BLaER1 (cell line): ENCODE measurements around the gene TTC38.
A peak's percentile ranks its signal among the peaks of the same experiment; 100 is the strongest.
"Not testable (repeated sequence)": the region's sequence is repeated elsewhere in the genome, so short reads cannot be mapped to it uniquely, and the experiment has no call there.

Experiments
- H3K27ac ChIP-seq: shearing (Covaris generic); formaldehyde crosslinking; 2 replicates; pipeline ENCODE4 v1.8.1; 2022
- H3K27me3 ChIP-seq: shearing (Covaris generic); formaldehyde crosslinking; 2 replicates; pipeline ENCODE4 v1.8.1; 2022
- H3K36me3 ChIP-seq: shearing (Covaris generic); formaldehyde crosslinking; 2 replicates; pipeline ENCODE4 v1.8.1; 2022
- H3K4me1 ChIP-seq: shearing (Covaris generic); formaldehyde crosslinking; 2 replicates; pipeline ENCODE4 v1.8.1; 2022
- H3K4me2 ChIP-seq: shearing (Covaris generic); formaldehyde crosslinking; 2 replicates; pipeline ENCODE4 v1.8.1; 2022
- H3K4me3 ChIP-seq: shearing (Covaris generic); formaldehyde crosslinking; 2 replicates; pipeline ENCODE4 v1.8.1; 2022
- H3K9ac ChIP-seq: shearing (Covaris generic); formaldehyde crosslinking; 2 replicates; pipeline ENCODE4 v1.8.1; 2022
- H3K9me3 ChIP-seq: shearing (Covaris generic); formaldehyde crosslinking; 2 replicates; pipeline ENCODE4 v1.8.1; 2022
- H4K20me1 ChIP-seq: shearing (Covaris generic); formaldehyde crosslinking; 2 replicates; pipeline ENCODE4 v1.8.1; 2022
- Cebpa-rat ChIP-seq: shearing (Covaris generic); IDR thresholded peaks from 2 replicates; pipeline ENCODE4 v1.8.1; 2022

TTC38 gene

GRCh38 chr22:46259374-46259773 is 8.4 kb upstream of the TTC38 start:
- peaks cover 16% of the 10 kb centered on the region for H3K4me1 ChIP-seq
- no peak for TF ChIP-seq Cebpa-rat
- no peak overlapping the region for H3K9ac ChIP-seq
- no peaks in the 10 kb centered on the region for H3K27me3 ChIP-seq
- no peak overlapping the region for H3K4me3 ChIP-seq
- H3K9me3 ChIP-seq, result peaks cover 76% of the 10 kb centered on the region
- no peaks in the 10 kb centered on the region for H3K36me3 ChIP-seq
- H3K4me2 ChIP-seq, result no peak overlapping the region
- no peaks in the 10 kb centered on the region for H4K20me1 ChIP-seq
- no peak overlapping the region for H3K27ac ChIP-seq

GRCh38 chr22:46260038-46260437 is 7.8 kb upstream of the TTC38 start:
- peaks cover 9% of the 10 kb centered on the region; the same call in 1 of the 2 replicates for H3K4me1 ChIP-seq
- no peak overlapping the region for H3K27ac ChIP-seq
- no peaks in the 10 kb centered on the region for H3K27me3 ChIP-seq
- H3K4me2 ChIP-seq, result no peak overlapping the region
- H3K9ac ChIP-seq, result no peak overlapping the region
- no peaks in the 10 kb centered on the region for H3K36me3 ChIP-seq
- H3K9me3 ChIP-seq, result peaks cover 81% of the 10 kb centered on the region
- TF ChIP-seq Cebpa-rat, result no peak
- H3K4me3 ChIP-seq, result no peak overlapping the region
- no peaks in the 10 kb centered on the region for H4K20me1 ChIP-seq

GRCh38 chr22:46262449-46263215 is 5.2 kb upstream of the TTC38 start:
- Histone ChIP-seq H3K9ac (no peak overlapping the region), H3K27ac (no peak overlapping the region), H3K9me3 (peaks cover 88% of the 10 kb centered on the region), H4K20me1 (no peaks in the 10 kb centered on the region), H3K27me3 (peaks cover 10% of the 10 kb centered on the region; the same call in 1 of the 2 replicates), H3K4me2 (no peak overlapping the region), H3K4me1 (peaks cover 15% of the 10 kb centered on the region), H3K36me3 (no peaks in the 10 kb centered on the region), H3K4me3 (peak overlapping the region; percentile 28)
- TF ChIP-seq Cebpa-rat, result no peak

- H3K27ac ChIP-seq, result no peak within 1 kb of the TSS
- H3K4me3 ChIP-seq, result peak within 1 kb of the TSS; percentile 28
- no peak within 1 kb of the TSS for H3K4me2 ChIP-seq
- peaks cover 14% of the 10 kb centered on the region for H3K27me3 ChIP-seq
- no peak for TF ChIP-seq Cebpa-rat
- H3K9me3 ChIP-seq, result peaks cover 82% of the 10 kb centered on the region
- H3K36me3 ChIP-seq, result no peaks in the 10 kb centered on the region
- H3K9ac ChIP-seq, result no peak within 1 kb of the TSS
- peaks cover 19% of the 10 kb centered on the region for H3K4me1 ChIP-seq
- H4K20me1 ChIP-seq, result no peaks in the 10 kb centered on the region
Observed at GRCh38 chr22:46263216-46263590, 4.6 kb upstream of the TTC38 start, which contains the start of gene PKDREJ. PKDREJ (minus strand) TSS chr22:46263343; CDS start chr22:46263322, 21 bp downstream.

GRCh38 chr22:46264520-46264919 is 3.3 kb upstream of the TTC38 start:
- H3K27ac ChIP-seq, result not testable (repeated sequence)

GRCh38 chr22:46265627-46266026 is 2.2 kb upstream of the TTC38 start:
- peaks cover 17% of the 10 kb centered on the region for H3K27me3 ChIP-seq
- H3K27ac ChIP-seq, H3K4me2 ChIP-seq, H3K9ac ChIP-seq, H4K20me1 ChIP-seq, H3K36me3 ChIP-seq: not testable (repeated sequence)
- H3K4me1 ChIP-seq, result peaks cover 23% of the 10 kb centered on the region
- H3K9me3 ChIP-seq, result peaks cover 62% of the 10 kb centered on the region
- 0 out of 2 replicates have a peak overlapping the region, but pooled peaks have one; percentile 33 for H3K4me3 ChIP-seq

More at GRCh38 chr22:46264520-46264919, 3.3 kb upstream of the TTC38 start:
- Histone ChIP-seq H3K27me3 (peaks cover 17% of the 10 kb centered on the region), H3K9me3 (peaks cover 70% of the 10 kb centered on the region), H3K4me3 (0 out of 2 replicates have a peak overlapping the region, but pooled peaks have one; percentile 33), H3K4me1 (peaks cover 23% of the 10 kb centered on the region)
- not testable (repeated sequence) for H3K9ac ChIP-seq, H3K4me2 ChIP-seq, H3K36me3 ChIP-seq, H4K20me1 ChIP-seq

GRCh38 chr22:46269564-46269963 is 1.8 kb downstream of the TTC38 start:
- H3K9me3 ChIP-seq, result peaks cover 24% of the 10 kb centered on the region
- no peaks in the 10 kb centered on the region for H4K20me1 ChIP-seq
- no peak for TF ChIP-seq Cebpa-rat
- peaks cover 17% of the 10 kb centered on the region for H3K27me3 ChIP-seq
- H3K36me3 ChIP-seq, result no peaks in the 10 kb centered on the region; the same call in 1 of the 2 replicates
- no peak overlapping the region for H3K4me3 ChIP-seq
- H3K4me2 ChIP-seq, result no peak overlapping the region
- H3K27ac ChIP-seq, result no peak overlapping the region
- H3K4me1 ChIP-seq, result peaks cover 48% of the 10 kb centered on the region
- H3K9ac ChIP-seq, result no peak overlapping the region

GRCh38 chr22:46272196-46272595 is 4.4 kb downstream of the TTC38 start:
- H3K9ac ChIP-seq, result no peak overlapping the region
- peaks cover 14% of the 10 kb centered on the region; the same call in 1 of the 2 replicates for H3K36me3 ChIP-seq

GRCh38 chr22:46272762-46273431 is 5.1 kb downstream of the TTC38 start:
- peaks cover 5% of the 10 kb centered on the region; the same call in 1 of the 2 replicates for H3K9me3 ChIP-seq
- H3K27me3 ChIP-seq, result peaks cover 6% of the 10 kb centered on the region
- TF ChIP-seq Cebpa-rat, result no peak
- no peak overlapping the region for H3K4me3 ChIP-seq
- peaks cover 46% of the 10 kb centered on the region for H3K4me1 ChIP-seq
- H3K27ac ChIP-seq, result no peak overlapping the region
- H3K9ac ChIP-seq, result no peak overlapping the region
- H4K20me1 ChIP-seq, result no peaks in the 10 kb centered on the region
- peaks cover 18% of the 10 kb centered on the region; the same call in 1 of the 2 replicates for H3K36me3 ChIP-seq
- H3K4me2 ChIP-seq, result peak overlapping the region; percentile 8; the same call in 1 of the 2 replicates

More at GRCh38 chr22:46272196-46272595, 4.4 kb downstream of the TTC38 start:
- Histone ChIP-seq H3K4me1 (peaks cover 51% of the 10 kb centered on the region), H3K27me3 (peaks cover 10% of the 10 kb centered on the region), H3K4me2 (peak overlapping the region; percentile 20), H4K20me1 (no peaks in the 10 kb centered on the region), H3K27ac (no peak overlapping the region), H3K9me3 (peaks cover 5% of the 10 kb centered on the region; the same call in 1 of the 2 replicates), H3K4me3 (no peak overlapping the region)
- TF ChIP-seq Cebpa-rat, result no peak
